AG20443 (cell line): ENCODE results near the gene BLOC1S5.
"Not testable (repeated sequence)": the region's sequence is repeated elsewhere in the genome, so short reads cannot be mapped to it uniquely, and the experiment has no call there.

Experiments used
- DNase-seq: peaks from one replicate; pipeline ENCODE4 v3.0.0; 2012; ENCODE audit warnings: low spot score, mixed read lengths

The BLOC1S5 gene

GRCh38 chr6:8082572-8082953, 18.4 kb upstream of the BLOC1S5 start:
- DNase-seq = no peak

GRCh38 chr6:8080362-8081151, 16.4 kb upstream of the BLOC1S5 start:
- DNase-seq = peak; percentile 66

GRCh38 chr6:8079126-8079525, 14.9 kb upstream of the BLOC1S5 start:
- no peak for DNase-seq

- DNase-seq = no peak
Observed at GRCh38 chr6:8077991-8078390, 13.8 kb upstream of the BLOC1S5 start.

- DNase-seq = no peak
Observed at GRCh38 chr6:8075704-8076103, 11.5 kb upstream of the BLOC1S5 start.

GRCh38 chr6:8075185-8075584, 11.0 kb upstream of the BLOC1S5 start:
- DNase-seq = no peak

GRCh38 chr6:8074213-8074612, 10.0 kb upstream of the BLOC1S5 start:
- DNase-seq = peak; percentile 60

GRCh38 chr6:8073758-8074157, 9.6 kb upstream of the BLOC1S5 start:
- no peak for DNase-seq

- DNase-seq = no peak
Observed at GRCh38 chr6:8070718-8071117, 6.5 kb upstream of the BLOC1S5 start.

- DNase-seq = no peak
Observed at GRCh38 chr6:8069631-8070284, 5.6 kb upstream of the BLOC1S5 start.

GRCh38 chr6:8069151-8069550, 5.0 kb upstream of the BLOC1S5 start:
- DNase-seq = no peak

GRCh38 chr6:8066108-8066507, 1.9 kb upstream of the BLOC1S5 start:
- DNase-seq = no peak

- DNase-seq = no peak
Observed at GRCh38 chr6:8065519-8065911, 1.3 kb upstream of the BLOC1S5 start.

- no peak for DNase-seq
Observed at GRCh38 chr6:8064638-8065518, 689 bp upstream of the BLOC1S5 start.

GRCh38 chr6:8061736-8062135, 2.5 kb downstream of the BLOC1S5 start:
- no peak for DNase-seq

GRCh38 chr6:8060346-8060745, 3.8 kb downstream of the BLOC1S5 start:
- DNase-seq = no peak

- DNase-seq = peak; percentile 19
Observed at GRCh38 chr6:8059129-8059528, 5.1 kb downstream of the BLOC1S5 start.

GRCh38 chr6:8057793-8058192, 6.4 kb downstream of the BLOC1S5 start:
- DNase-seq = no peak

- DNase-seq = no peak
Observed at GRCh38 chr6:8057263-8057662, 6.9 kb downstream of the BLOC1S5 start.

- no peak for DNase-seq
Observed at GRCh38 chr6:8054276-8054675, 9.9 kb downstream of the BLOC1S5 start.

- DNase-seq = peak; percentile 12
Observed at GRCh38 chr6:8047541-8048292, 16.5 kb downstream of the BLOC1S5 start.

GRCh38 chr6:8045769-8046168, 18.4 kb downstream of the BLOC1S5 start:
- DNase-seq = not testable (repeated sequence)
